HepG2 (cell line): ENCODE data around the gene MOCS2. TPM values are rescaled to one million over a fixed set of nuclear protein-coding genes. Genes with fewer than 3 reads are reported as not detected.

Experiments used
- ATF1 ChIP-seq: IDR thresholded peaks from 2 replicates; pipeline ENCODE4 v1.6.1; 2016; ENCODE audit warnings: mild to moderate bottlenecking, control low read depth
- BORCS8-MEF2B ChIP-seq: sonication (generic); formaldehyde crosslinking; IDR thresholded peaks from 2 replicates; pipeline ENCODE4 v1.8.0; 2022; ENCODE audit warnings: mild to moderate bottlenecking, missing genetic modification reagents
- HOXA5 ChIP-seq: sonication (generic); formaldehyde crosslinking; IDR thresholded peaks from 2 replicates; pipeline ENCODE4 v1.4.0; 2020; ENCODE audit warnings: missing genetic modification reagents
- KDM2A ChIP-seq: sonication (generic); formaldehyde crosslinking; IDR thresholded peaks from 2 replicates; pipeline ENCODE4 v1.4.0; 2020; ENCODE audit warnings: low read depth, missing genetic modification reagents, borderline replicate concordance
- MEIS1 ChIP-seq: sonication (generic); formaldehyde crosslinking; IDR thresholded peaks from 2 replicates; pipeline ENCODE4 v1.9.0; 2021; ENCODE audit warnings: mild to moderate bottlenecking, missing genetic modification reagents, moderate library complexity, borderline replicate concordance
- POLR2AphosphoS2 ChIP-seq: IDR thresholded peaks from 2 replicates; pipeline ENCODE4 v1.6.1; 2011; ENCODE audit warnings: low read depth, low read length, improper control_type of control experiment
- RFXAP ChIP-seq: sonication (generic); formaldehyde crosslinking; IDR thresholded peaks from 2 replicates; pipeline ENCODE4 v1.4.0; 2020; ENCODE audit warnings: missing genetic modification reagents, borderline replicate concordance
- RXRB ChIP-seq: IDR thresholded peaks from 2 replicates; pipeline ENCODE4 v1.6.1; 2016; ENCODE audit warnings: borderline replicate concordance, missing genetic modification reagents, missing compliant biosample characterization
- SALL1 ChIP-seq: sonication (generic); formaldehyde crosslinking; IDR thresholded peaks from 2 replicates; pipeline ENCODE4 v1.8.0; 2022; ENCODE audit warnings: mild to moderate bottlenecking, missing genetic modification reagents
- SATB2 ChIP-seq: sonication (generic); formaldehyde crosslinking; IDR thresholded peaks from 2 replicates; pipeline ENCODE4 v1.5.0; 2020; ENCODE audit warnings: missing genetic modification reagents
- SRSF1 ChIP-seq: fragments of 200-400 bp; formaldehyde crosslinking; optimal IDR thresholded peaks from 2 replicates; pipeline ENCODE3; 2017; ENCODE audit warnings: mild to moderate bottlenecking, low read depth, low read length, moderate library complexity
- TFDP1 ChIP-seq: IDR thresholded peaks from 2 replicates; pipeline ENCODE4 v1.6.1; 2016; ENCODE audit warnings: missing compliant biosample characterization, missing genetic modification reagents, borderline replicate concordance
- YY1 ChIP-seq: IDR thresholded peaks from 2 replicates; pipeline ENCODE4 v1.6.1; 2011; ENCODE audit warnings: low read length, low read depth, moderate library complexity, mild to moderate bottlenecking; ENCODE audit not compliant: insufficient read depth, insufficient replicate concordance
- ZC3H4 ChIP-seq: sonication (generic); formaldehyde crosslinking; IDR thresholded peaks from 2 replicates; pipeline ENCODE4 v1.4.0; 2020; ENCODE audit warnings: missing genetic modification reagents, borderline replicate concordance
- ZFY ChIP-seq: sonication (generic); formaldehyde crosslinking; IDR thresholded peaks from 2 replicates; pipeline ENCODE4 v1.4.0; 2020; ENCODE audit warnings: missing genetic modification reagents
- ZNF552 ChIP-seq: sonication (generic); formaldehyde crosslinking; IDR thresholded peaks from 2 replicates; pipeline ENCODE4 v1.9.0; 2022; ENCODE audit warnings: missing genetic modification reagents, mild to moderate bottlenecking, borderline replicate concordance
- ZNF703 ChIP-seq: sonication (generic); formaldehyde crosslinking; IDR thresholded peaks from 2 replicates; pipeline ENCODE4 v1.5.1; 2020; ENCODE audit warnings: missing genetic modification reagents, mild to moderate bottlenecking, moderate library complexity, borderline replicate concordance
- ZNF709 ChIP-seq: sonication (generic); formaldehyde crosslinking; IDR thresholded peaks from 2 replicates; pipeline ENCODE4 v1.5.0; 2020; ENCODE audit warnings: mild to moderate bottlenecking, missing genetic modification reagents
- polyA plus RNA-seq, 8 experiments: library from polyadenylated mRNA; depleted of rRNA in 3 of 8; stranded (reverse) in 7 of 8; unstranded in 1 of 8; fragments of >200 nt; fragmentation: Illumina TruSeq in 4 of 8; extraction: Trizol in 4 of 8; gene quantifications; 2 replicates each; pipeline versions ENCODE4 v1.2.1 to v1.2.3, GENCODE V29; 2011 to 2016; ENCODE audit warnings: low read depth in 4 of 8, missing spikeins in 1 of 8, mixed read lengths in 1 of 8; ENCODE audit not compliant: insufficient read depth in 1 of 8
- total RNA-seq, 5 experiments: library from RNA; depleted of rRNA; stranded (reverse); fragments of >200 nt; fragmentation: Illumina TruSeq; extraction: Trizol; gene quantifications; 2 replicates each; pipeline ENCODE4 v1.2.3, GENCODE V29; 2016; ENCODE audit warnings: low read depth in 1 of 5
- TF ChIP-seq, protein P1 (sequence below): sonication (generic); formaldehyde crosslinking; IDR thresholded peaks from 2 replicates; pipeline ENCODE4 v1.5.0; 2020; ENCODE audit warnings: missing genetic modification reagents, mild to moderate bottlenecking, borderline replicate concordance
- TF ChIP-seq, protein P2 (sequence below): sonication (generic); formaldehyde crosslinking; IDR thresholded peaks from 2 replicates; pipeline ENCODE4 v1.4.0; 2020; ENCODE audit warnings: low read depth, mild to moderate bottlenecking, missing genetic modification reagents

The MOCS2 gene
- total and polyA plus RNA-seq, 2 of the 13 experiments (the other 11 are each of a cell fraction or from before 2014, with no cell fraction given), result 19.2 to 41.9 TPM

DNA sequence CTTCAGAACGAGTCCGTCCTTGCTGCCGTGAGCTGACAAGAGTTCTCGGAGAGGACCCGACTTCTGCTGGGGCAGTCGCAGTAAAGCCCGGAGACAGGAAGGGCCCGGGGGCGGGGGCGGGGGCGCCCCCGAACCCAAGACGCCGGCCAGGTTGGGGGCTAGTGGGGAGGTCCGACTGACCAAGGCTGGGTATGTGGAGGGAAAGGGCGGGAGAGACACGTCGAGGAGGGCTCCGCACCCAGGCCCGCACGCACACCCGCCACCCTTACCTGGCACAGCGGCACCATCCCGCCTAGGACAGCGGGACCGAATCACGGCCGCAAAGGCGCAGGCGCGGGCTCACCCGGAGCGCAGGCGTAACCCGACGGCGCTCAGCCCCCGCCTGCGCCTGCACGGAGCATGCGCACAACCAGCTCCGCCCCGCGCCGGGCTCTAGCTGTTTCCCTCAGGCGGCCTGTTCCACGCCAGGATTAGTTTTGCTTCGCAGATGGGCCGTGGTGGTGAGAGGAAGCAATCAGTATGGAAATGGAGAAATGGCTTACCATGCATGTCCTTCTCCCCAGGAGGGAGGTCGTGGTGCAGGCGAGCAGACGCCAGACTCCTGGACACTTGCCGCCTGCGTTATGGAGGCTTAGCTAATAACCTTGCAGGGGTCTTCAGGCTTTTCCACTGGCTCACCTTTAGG, at the start of gene MOCS2 (continued):
- peak; percentile 82 for TF ChIP-seq SALL1
- peak; percentile 87 for TF ChIP-seq ZFY
- peak; percentile 38 for TF ChIP-seq SRSF1
- TF ChIP-seq BORCS8-MEF2B (CRISPR knock-in tag), result peak; percentile 83; the same call in 1 of the 2 replicates
- TF ChIP-seq, protein P1, sequence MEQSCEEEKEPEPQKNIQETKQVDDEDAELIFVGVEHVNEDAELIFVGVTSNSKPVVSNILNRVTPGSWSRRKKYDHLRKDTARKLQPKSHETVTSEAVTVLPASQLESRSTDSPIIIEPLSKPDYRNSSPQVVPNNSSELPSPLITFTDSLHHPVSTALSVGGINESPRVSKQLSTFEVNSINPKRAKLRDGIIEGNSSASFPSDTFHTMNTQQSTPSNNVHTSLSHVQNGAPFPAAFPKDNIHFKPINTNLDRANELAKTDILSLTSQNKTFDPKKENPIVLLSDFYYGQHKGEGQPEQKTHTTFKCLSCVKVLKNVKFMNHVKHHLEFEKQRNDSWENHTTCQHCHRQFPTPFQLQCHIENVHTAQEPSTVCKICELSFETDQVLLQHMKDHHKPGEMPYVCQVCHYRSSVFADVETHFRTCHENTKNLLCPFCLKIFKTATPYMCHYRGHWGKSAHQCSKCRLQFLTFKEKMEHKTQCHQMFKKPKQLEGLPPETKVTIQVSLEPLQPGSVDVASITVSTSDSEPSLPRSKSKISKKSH (CRISPR knock-in tag), result peak; percentile 62; the same call in 1 of the 2 replicates
- TF ChIP-seq HOXA5 (CRISPR knock-in tag), result no peak
- peak; percentile 89 for TF ChIP-seq ZNF709 (CRISPR knock-in tag)
- peak; percentile 46; the same call in 1 of the 2 replicates for TF ChIP-seq RFXAP
- TF ChIP-seq ZNF703, result no peak
- TF ChIP-seq POLR2AphosphoS2, result no peak
- TF ChIP-seq RXRB (CRISPR knock-in tag), result peak; percentile 56; the same call in 1 of the 2 replicates
- TF ChIP-seq ZNF552 (CRISPR knock-in tag), result peak; percentile 91; the same call in 1 of the 2 replicates
- TF ChIP-seq TFDP1 (CRISPR knock-in tag), result peak; percentile 63; the same call in 1 of the 2 replicates
- TF ChIP-seq ZC3H4 (CRISPR knock-in tag), result 0 out of 2 replicates have a peak, but pooled peaks have one; percentile 13
- no peak for TF ChIP-seq ATF1 (CRISPR knock-in tag)
- 0 out of 2 replicates have a peak, but pooled peaks have one; percentile 47 for TF ChIP-seq SATB2
- TF ChIP-seq, protein P2, sequence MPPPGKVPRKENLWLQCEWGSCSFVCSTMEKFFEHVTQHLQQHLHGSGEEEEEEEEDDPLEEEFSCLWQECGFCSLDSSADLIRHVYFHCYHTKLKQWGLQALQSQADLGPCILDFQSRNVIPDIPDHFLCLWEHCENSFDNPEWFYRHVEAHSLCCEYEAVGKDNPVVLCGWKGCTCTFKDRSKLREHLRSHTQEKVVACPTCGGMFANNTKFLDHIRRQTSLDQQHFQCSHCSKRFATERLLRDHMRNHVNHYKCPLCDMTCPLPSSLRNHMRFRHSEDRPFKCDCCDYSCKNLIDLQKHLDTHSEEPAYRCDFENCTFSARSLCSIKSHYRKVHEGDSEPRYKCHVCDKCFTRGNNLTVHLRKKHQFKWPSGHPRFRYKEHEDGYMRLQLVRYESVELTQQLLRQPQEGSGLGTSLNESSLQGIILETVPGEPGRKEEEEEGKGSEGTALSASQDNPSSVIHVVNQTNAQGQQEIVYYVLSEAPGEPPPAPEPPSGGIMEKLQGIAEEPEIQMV (CRISPR knock-in tag), result peak; percentile 54; the same call in 1 of the 2 replicates
- peak; percentile 42 for TF ChIP-seq YY1
- 0 out of 2 replicates have a peak, but pooled peaks have one; percentile 10 for TF ChIP-seq MEIS1 (CRISPR knock-in tag)
- TF ChIP-seq KDM2A (CRISPR knock-in tag), result peak; percentile 61; the same call in 1 of the 2 replicates
